Urinary bladder (tissue), 4 donors: ENCODE measurements around the gene RHCE. TPM values are rescaled to one million over a fixed set of nuclear protein-coding genes. Genes with fewer than 3 reads are reported as not detected.
A peak's percentile ranks its signal among the peaks of the same experiment; 100 is the strongest.
"Not testable (repeated sequence)": the region's sequence is repeated elsewhere in the genome, so short reads cannot be mapped to it uniquely, and the experiment has no call there.

Source experiments
- DNase-seq: peaks from one replicate; pipeline ENCODE4 v3.0.0-alpha.2; 2015; ENCODE audit errors: extremely low spot score
- H3K27ac ChIP-seq: one replicate; pipeline ENCODE4 v1.5.1; 2013; ENCODE audit warnings: low read depth, mild to moderate bottlenecking, moderate library complexity
- H3K36me3 ChIP-seq: one replicate; pipeline ENCODE4 v1.6.1; 2013; ENCODE audit warnings: mild to moderate bottlenecking, moderate library complexity; ENCODE audit not compliant: insufficient read depth
- H3K4me1 ChIP-seq: one replicate; pipeline ENCODE4 v1.6.1; 2013; ENCODE audit warnings: mild to moderate bottlenecking, moderate library complexity; ENCODE audit not compliant: insufficient read depth
- H3K4me3 ChIP-seq: one replicate; pipeline ENCODE4 v1.5.1; 2013; ENCODE audit warnings: low read depth, low read length
- WGBS: extraction: QIAGEN DNeasy Blood & Tissue Kit; methylation state at CpG from one replicate; pipeline ENCODE4 v1.1.7; 2013; 5-methylcytosine and 5-hydroxymethylcytosine counted together
- polyA plus RNA-seq: library from polyadenylated mRNA; stranded (reverse); fragments of 200-250 nt; gene quantifications from one replicate; pipeline ENCODE4 v1.2.3, GENCODE V29; 2013
- total RNA-seq: library from RNA; depleted of rRNA; stranded (reverse); fragments of >200 nt; gene quantifications from one replicate; pipeline ENCODE4 v1.2.3, GENCODE V29; 2014
- donor health status: healthy with polysubstance abuse.
- donor health status: healthy.

The RHCE gene
- total and polyA plus RNA-seq, 2 donors, result 0.19 to 0.85 TPM

- H3K4me3 ChIP-seq, H3K36me3 ChIP-seq, H3K27ac ChIP-seq, H3K4me1 ChIP-seq, DNase-seq: not testable (repeated sequence)
- WGBS, result no CpG with 5 or more reads among the region's 17 CpGs
These were observed 57.7 kb downstream of the RHCE start for GRCh38 chr1:25362634-25363559.

DNA sequence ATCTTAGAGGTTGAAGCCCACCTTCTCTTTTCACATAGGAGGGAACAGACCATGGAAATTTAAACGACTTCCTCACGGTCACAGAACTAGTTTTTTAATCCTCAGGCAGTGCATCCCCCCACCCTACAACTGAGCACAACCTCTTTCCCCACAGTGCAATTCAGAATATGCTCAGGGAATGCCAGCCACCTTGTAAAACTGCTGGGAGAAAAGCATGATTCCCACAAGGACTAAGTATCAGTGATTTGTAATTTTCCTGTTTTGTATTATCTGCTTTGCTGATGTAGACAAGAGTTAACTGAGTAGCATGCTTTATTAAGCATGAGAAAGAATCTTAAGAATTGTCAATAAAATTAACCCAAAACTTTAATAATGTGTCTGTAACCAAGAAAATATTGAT, 58.7 kb downstream of the RHCE start:
- Histone ChIP-seq H3K4me3 (no peak overlapping the region), H3K36me3 (peaks cover 2% of the 10 kb centered on the region), H3K4me1 (no peaks in the 10 kb centered on the region), H3K27ac (no peak overlapping the region)
- 55% methylated on average over 2 of the region's 2 CpGs for WGBS
- no peak for DNase-seq

GRCh38 chr1:25360596-25361581, 59.7 kb downstream of the RHCE start:
- no peak overlapping the region for H3K4me3 ChIP-seq
- H3K4me1 ChIP-seq, result no peaks in the 10 kb centered on the region
- 92% methylated on average over 7 of the region's 7 CpGs for WGBS
- no peak overlapping the region for H3K27ac ChIP-seq
- no peak for DNase-seq
- peaks cover 2% of the 10 kb centered on the region for H3K36me3 ChIP-seq

- Histone ChIP-seq H3K4me3 (no peak overlapping the region), H3K27ac (no peak overlapping the region), H3K36me3 (peaks cover 2% of the 10 kb centered on the region), H3K4me1 (no peaks in the 10 kb centered on the region)
- DNase-seq, result no peak
- 89% methylated on average over 1 of the region's 1 CpG for WGBS
These were observed 63.8 kb downstream of the RHCE start for GRCh38 chr1:25356848-25357247.

- H3K27ac ChIP-seq, result no peak overlapping the region
- DNase-seq, result no peak
- H3K4me1 ChIP-seq, result no peaks in the 10 kb centered on the region
- H3K36me3 ChIP-seq, result peaks cover 2% of the 10 kb centered on the region
- no peak overlapping the region for H3K4me3 ChIP-seq
These were observed 64.2 kb downstream of the RHCE start for GRCh38 chr1:25356441-25356840.

DNA sequence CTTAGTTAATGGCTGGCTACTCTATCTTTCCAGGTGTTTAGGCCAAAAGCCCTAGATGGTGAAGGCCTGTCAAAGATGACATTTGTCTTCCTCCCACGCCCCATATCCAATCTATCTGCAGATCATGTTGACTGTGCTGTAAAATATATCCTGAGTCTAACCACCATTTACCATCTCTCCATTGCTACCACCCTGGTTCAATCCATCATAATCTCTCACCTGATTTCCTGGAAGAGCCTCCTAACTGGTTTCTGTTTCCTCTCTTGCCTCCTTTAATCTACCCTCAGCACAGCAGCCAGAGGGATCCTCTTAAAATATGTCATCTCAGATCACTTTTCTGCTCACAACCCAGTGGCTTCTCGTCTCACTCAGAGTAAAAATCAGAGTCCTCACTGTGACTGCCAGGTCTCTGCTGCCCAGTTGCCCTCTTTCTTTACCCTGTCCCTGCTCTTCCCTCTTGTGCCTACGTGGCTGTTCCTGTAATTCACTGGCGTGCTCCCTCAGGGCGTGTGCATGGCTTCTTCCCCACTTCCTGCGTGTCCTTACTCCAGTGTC, 64.7 kb downstream of the RHCE start:
- Histone ChIP-seq H3K27ac (no peak overlapping the region), H3K4me3 (no peak overlapping the region), H3K36me3 (no peaks in the 10 kb centered on the region), H3K4me1 (no peaks in the 10 kb centered on the region)
- WGBS, result 85% methylated on average over 6 of the region's 6 CpGs
- no peak for DNase-seq

DNA sequence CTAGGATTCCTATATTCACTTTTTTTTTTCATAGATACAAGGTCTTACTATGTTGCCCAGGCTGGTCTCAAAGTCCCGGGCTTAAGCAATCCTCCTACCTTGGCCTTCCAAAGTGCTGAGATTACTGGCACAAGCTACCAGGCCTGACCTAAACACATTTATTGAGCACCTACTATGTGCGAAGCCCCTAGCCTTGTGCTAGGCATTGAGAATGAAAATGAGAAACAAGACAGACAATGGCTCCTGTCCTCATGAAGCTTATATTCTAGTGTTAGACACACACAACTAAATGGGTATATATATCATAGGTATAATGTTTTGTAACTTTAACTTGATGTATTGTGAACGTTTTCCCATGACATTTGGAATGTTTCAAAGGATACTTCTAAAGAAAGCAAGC, 71.0 kb downstream of the RHCE start:
- 92% methylated on average over 3 of the region's 3 CpGs for whole genome bisulfite sequencing
- no peak for DNase-seq
- H3K4me1 ChIP-seq, result no peaks in the 10 kb centered on the region
- H3K36me3 ChIP-seq, result no peaks in the 10 kb centered on the region
- no peak overlapping the region for H3K27ac ChIP-seq
- H3K4me3 ChIP-seq, result no peak overlapping the region

DNA sequence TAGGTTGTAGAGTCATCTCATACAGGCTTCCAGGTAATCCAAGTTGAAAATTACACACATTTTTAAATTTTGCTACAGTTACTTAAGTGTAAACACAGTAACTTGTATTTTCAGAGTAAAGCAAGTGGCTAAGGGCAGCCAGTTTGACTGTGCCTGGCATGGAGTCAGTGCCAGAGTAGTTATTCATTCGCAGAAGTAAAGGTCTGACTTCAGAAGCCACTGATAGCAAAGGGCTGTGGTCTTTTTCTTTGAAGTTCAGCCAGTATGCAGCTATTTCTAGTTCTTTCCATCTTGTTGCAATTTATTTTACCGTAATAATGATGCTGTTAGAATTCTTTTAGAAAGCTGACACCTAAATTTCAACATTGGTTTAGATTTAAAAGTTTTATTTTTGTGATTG, 73.1 kb downstream of the RHCE start:
- H3K36me3 ChIP-seq, result no peaks in the 10 kb centered on the region
- H3K4me1 ChIP-seq, result no peaks in the 10 kb centered on the region
- H3K27ac ChIP-seq, result no peak overlapping the region
- DNase-seq, result no peak
- WGBS, result 89% methylated on average over 2 of the region's 2 CpGs
- H3K4me3 ChIP-seq, result no peak overlapping the region

DNA sequence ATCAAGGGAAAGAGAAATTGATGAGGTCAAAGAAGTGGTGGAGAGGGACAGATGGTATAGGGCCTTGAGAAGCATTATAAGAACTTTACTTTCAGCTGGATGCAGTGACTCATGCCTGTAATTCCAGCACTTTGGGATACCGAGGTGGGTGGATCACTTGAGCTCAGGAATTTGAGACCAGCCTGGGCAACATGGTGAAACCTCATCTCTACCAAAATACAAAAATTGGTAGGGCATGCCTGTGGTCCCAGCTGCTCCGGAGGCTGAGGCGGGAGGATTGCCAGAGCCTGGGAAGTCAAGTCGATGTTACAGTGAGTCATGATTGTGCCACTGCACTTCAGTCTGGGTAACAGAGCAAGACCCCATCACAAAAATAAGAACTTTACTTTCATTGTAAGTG, 76.8 kb downstream of the RHCE start:
- no peak for DNase-seq
- Histone ChIP-seq H3K4me3 (no peak overlapping the region), H3K36me3 (no peaks in the 10 kb centered on the region), H3K27ac (no peak overlapping the region), H3K4me1 (no peaks in the 10 kb centered on the region)
- WGBS, result 74% methylated on average over 4 of the region's 4 CpGs

DNA sequence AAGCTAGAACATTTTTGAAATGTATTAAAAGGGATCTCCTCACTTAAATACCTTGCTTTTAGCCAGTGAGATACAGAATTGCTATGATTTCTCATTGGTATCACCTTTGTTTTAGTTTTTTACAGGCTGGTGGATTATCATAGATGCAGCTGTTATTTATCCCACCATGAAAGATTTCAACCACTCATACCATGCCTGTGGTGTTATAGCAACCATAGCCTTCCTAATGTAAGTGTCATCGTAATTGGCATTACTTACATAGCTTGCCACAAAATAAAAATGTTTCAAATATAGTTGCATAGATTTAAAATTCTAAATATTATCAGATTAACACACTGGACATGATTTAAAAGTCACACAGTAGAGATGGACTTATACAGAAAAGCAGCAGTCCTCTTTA, 77.8 kb downstream of the RHCE start:
- Histone ChIP-seq H3K4me1 (no peaks in the 10 kb centered on the region), H3K36me3 (no peaks in the 10 kb centered on the region), H3K4me3 (no peak overlapping the region), H3K27ac (no peak overlapping the region)
- 97% methylated on average over 1 of the region's 1 CpG for WGBS
- DNase-seq, result no peak

DNA sequence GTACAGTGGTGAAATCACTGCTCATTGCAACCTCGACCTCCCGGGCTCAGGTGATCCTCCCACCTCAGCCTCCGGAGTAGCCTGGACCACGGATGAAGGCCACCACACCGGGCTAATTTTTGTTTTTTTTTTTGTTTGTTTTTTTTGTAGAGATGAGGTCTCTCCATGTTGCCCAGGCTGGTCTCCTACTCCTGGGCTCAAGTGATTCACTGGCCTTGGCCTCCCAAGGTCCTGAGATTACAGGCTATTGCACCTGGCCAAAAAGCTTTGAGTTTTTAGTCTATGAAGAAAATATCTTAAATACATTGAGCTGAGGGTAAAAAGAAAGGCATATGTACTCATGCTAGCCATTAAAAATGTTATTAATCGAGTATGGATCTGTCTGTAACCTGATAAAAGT, 78.9 kb downstream of the RHCE start:
- no peak for DNase-seq
- H3K27ac ChIP-seq, result no peak overlapping the region
- no peaks in the 10 kb centered on the region for H3K36me3 ChIP-seq
- WGBS, result 89% methylated on average over 6 of the region's 6 CpGs
- no peaks in the 10 kb centered on the region for H3K4me1 ChIP-seq
- H3K4me3 ChIP-seq, result no peak overlapping the region

GRCh38 chr1:25338986-25339385, 81.6 kb downstream of the RHCE start:
- H3K4me1 ChIP-seq, result no peaks in the 10 kb centered on the region
- no peak for DNase-seq
- H3K27ac ChIP-seq, result peak overlapping the region; percentile 38
- peak overlapping the region; percentile 92 for H3K4me3 ChIP-seq
- under 1% methylated on average over 6 of the region's 6 CpGs for WGBS
- no peaks in the 10 kb centered on the region for H3K36me3 ChIP-seq

DNA sequence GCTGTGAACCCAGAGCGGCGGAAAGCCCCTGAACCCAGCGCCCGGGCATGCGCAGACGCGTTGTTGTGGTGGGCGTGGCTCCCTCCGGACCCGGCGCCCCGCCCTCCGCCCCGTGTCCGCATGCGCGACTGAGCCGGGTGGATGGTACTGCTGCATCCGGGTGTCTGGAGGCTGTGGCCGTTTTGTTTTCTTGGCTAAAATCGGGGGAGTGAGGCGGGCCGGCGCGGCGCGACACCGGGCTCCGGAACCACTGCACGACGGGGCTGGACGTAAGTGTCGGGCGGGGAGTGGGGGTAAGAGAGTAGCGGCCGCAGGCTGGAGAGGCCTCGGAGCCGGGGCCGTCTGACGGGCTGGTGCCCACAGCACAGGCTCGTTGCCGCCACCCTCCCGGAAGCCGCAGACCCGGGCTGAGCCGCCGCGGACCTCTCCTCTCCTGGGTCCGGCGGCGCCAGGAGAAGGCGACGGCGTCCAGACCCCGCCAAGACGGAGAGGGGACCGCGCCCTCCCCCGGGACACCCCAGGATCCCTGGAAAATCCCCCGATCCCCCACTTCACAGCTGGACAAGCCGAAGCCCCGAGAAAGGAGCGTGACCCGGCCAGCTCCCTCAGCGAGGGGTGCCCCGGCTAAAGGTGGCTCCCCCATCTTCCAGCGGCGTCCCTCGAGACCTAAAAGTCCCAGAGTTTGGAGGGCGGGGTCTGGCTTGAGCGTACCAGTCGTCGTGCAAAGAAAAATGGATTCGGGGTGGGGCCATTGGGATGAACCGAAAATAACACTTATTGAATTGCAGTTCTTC, 82.2 kb downstream of the RHCE start, which contains the start of gene TMEM50A:
Gene TMEM50A (plus strand): TSS at position 147 of the 794 bp plus-strand sequence. CDS start 2,153 bp downstream, outside the sequence.
- Histone ChIP-seq H3K4me1 (no peaks in the 10 kb centered on the region), H3K27ac (peak within 1 kb of the TSS; percentile 85), H3K4me3 (peak within 1 kb of the TSS; percentile 92), H3K36me3 (no peaks in the 10 kb centered on the region)
- under 1% methylated on average over 69 of the region's 75 CpGs for WGBS
- peak; percentile 50 for DNase-seq
